DOHH2 (cell line): ENCODE data around the gene DPP3.

ENCODE experiments used
- H3F3A ChIP-seq: fragments of 200-600 bp; sonication (generic), shearing (Covaris generic); 2 replicates; pipeline ENCODE4 v1.6.0; 2016; ENCODE audit warnings: antibody characterized with exemption, mild to moderate bottlenecking; ENCODE audit not compliant: control insufficient read depth, insufficient read depth
- H3K27ac ChIP-seq: fragments of 200-600 bp; sonication (generic); 2 replicates; pipeline ENCODE4 v1.5.1; 2014; ENCODE audit warnings: low read depth, mild to moderate bottlenecking, low read length, moderate library complexity
- H3K27me3 ChIP-seq: fragments of 200-600 bp; sonication (generic); 2 replicates; pipeline ENCODE4 v1.6.1; 2014; ENCODE audit warnings: mild to moderate bottlenecking, low read length, mixed read lengths; ENCODE audit not compliant: control insufficient read depth
- H3K36me3 ChIP-seq: fragments of 200-600 bp; sonication (generic); 2 replicates; pipeline ENCODE4 v1.6.1; 2014; ENCODE audit warnings: mild to moderate bottlenecking, low read length, moderate library complexity, mixed read lengths; ENCODE audit not compliant: control insufficient read depth
- H3K4me1 ChIP-seq: fragments of 200-600 bp; sonication (generic); 2 replicates; pipeline ENCODE4 v1.6.1; 2014; ENCODE audit warnings: mild to moderate bottlenecking, low read length, mixed read lengths; ENCODE audit not compliant: control insufficient read depth
- H3K4me2 ChIP-seq: fragments of 200-600 bp; sonication (generic); 2 replicates; pipeline ENCODE4 v1.6.0; 2014; ENCODE audit warnings: mild to moderate bottlenecking, low read length, moderate library complexity
- H3K4me3 ChIP-seq: fragments of 200-600 bp; sonication (generic); 2 replicates; pipeline ENCODE4 v1.5.1; 2014; ENCODE audit warnings: mild to moderate bottlenecking, low read length, mixed read lengths
- H3K79me2 ChIP-seq: fragments of 200-600 bp; sonication (generic); 2 replicates; pipeline ENCODE4 v1.6.1; 2014; ENCODE audit warnings: mild to moderate bottlenecking, low read length, mixed read lengths; ENCODE audit not compliant: control insufficient read depth
- H3K9me2 ChIP-seq: fragments of 200-600 bp; sonication (generic); replicated peaks from 2 replicates; pipeline ENCODE4 v1.6.1; 2014; ENCODE audit warnings: mild to moderate bottlenecking, low read length, mixed read lengths; ENCODE audit not compliant: control insufficient read depth
- H3K9me3 ChIP-seq: fragments of 200-600 bp; sonication (generic); 2 replicates; pipeline ENCODE4 v1.6.1; 2014; ENCODE audit warnings: antibody characterized with exemption, low read length, mixed read lengths; ENCODE audit not compliant: control insufficient read depth, insufficient read depth
- H4K20me1 ChIP-seq: fragments of 200-600 bp; sonication (generic); 2 replicates; pipeline ENCODE4 v1.6.0; 2014; ENCODE audit warnings: low read depth, mild to moderate bottlenecking, antibody characterized with exemption, low read length, moderate library complexity; ENCODE audit not compliant: control insufficient read depth, insufficient read depth
- CTCF ChIP-seq: fragments of 200-600 bp; sonication (generic); IDR thresholded peaks from one replicate; pipeline ENCODE4 v1.5.1; 2014; ENCODE audit warnings: antibody characterized with exemption, mild to moderate bottlenecking, low read depth, low read length; ENCODE audit not compliant: poor library complexity, severe bottlenecking
- EZH2phosphoT487 ChIP-seq: fragments of 200-600 bp; sonication (generic); IDR thresholded peaks from 2 replicates; pipeline ENCODE4 v1.6.1; 2017; ENCODE audit warnings: borderline replicate concordance, mild to moderate bottlenecking, antibody characterized with exemption, low read length, moderate library complexity, mixed read lengths

Gene DPP3

GRCh38 chr11:66471142-66471541 is 9.1 kb upstream of the DPP3 start:
- H3K36me3 ChIP-seq: peaks cover 3% of the 10 kb centered on the region; the same call in 1 of the 2 replicates

GRCh38 chr11:66472054-66472453 is 8.2 kb upstream of the DPP3 start:
- no peaks in the 10 kb centered on the region for H3K9me3 ChIP-seq
- no peaks in the 10 kb centered on the region for H3K79me2 ChIP-seq
- H3K4me1 ChIP-seq: peaks cover 8% of the 10 kb centered on the region
- no peaks in the 10 kb centered on the region for H4K20me1 ChIP-seq
- TF ChIP-seq CTCF (no peak), EZH2phosphoT487 (no peak)
- H3K36me3 ChIP-seq: peaks cover 3% of the 10 kb centered on the region; the same call in 1 of the 2 replicates
- H3F3A ChIP-seq: no peaks in the 10 kb centered on the region
- no peaks in the 10 kb centered on the region for H3K27me3 ChIP-seq
- no peak overlapping the region for H3K4me2 ChIP-seq
- H3K4me3 ChIP-seq: no peak overlapping the region
- H3K9me2 ChIP-seq: no peaks in the 10 kb centered on the region
- no peak overlapping the region for H3K27ac ChIP-seq

More at GRCh38 chr11:66471142-66471541, 9.1 kb upstream of the DPP3 start:
- Histone ChIP-seq H3K79me2 (no peaks in the 10 kb centered on the region), H3K4me2 (no peak overlapping the region), H3K27me3 (no peaks in the 10 kb centered on the region), H3K4me1 (peaks cover 11% of the 10 kb centered on the region), H3K9me3 (no peaks in the 10 kb centered on the region), H3K27ac (no peak overlapping the region), H3K9me2 (no peaks in the 10 kb centered on the region), H4K20me1 (no peaks in the 10 kb centered on the region), H3K4me3 (no peak overlapping the region), H3F3A (no peaks in the 10 kb centered on the region)
- TF ChIP-seq EZH2phosphoT487: no peak
- TF ChIP-seq CTCF: no peak

- H4K20me1 ChIP-seq: no peaks in the 10 kb centered on the region
- no peak overlapping the region for H3K4me2 ChIP-seq
- H3K79me2 ChIP-seq: no peaks in the 10 kb centered on the region
These were observed 7.1 kb upstream of the DPP3 start for GRCh38 chr11:66473167-66473566.

More at GRCh38 chr11:66473167-66473566, 7.1 kb upstream of the DPP3 start:
- TF ChIP-seq CTCF: no peak
- no peak for TF ChIP-seq EZH2phosphoT487
- Histone ChIP-seq H3K4me3 (no peak overlapping the region), H3K9me3 (no peaks in the 10 kb centered on the region), H3K9me2 (no peaks in the 10 kb centered on the region), H3K27me3 (no peaks in the 10 kb centered on the region), H3F3A (no peaks in the 10 kb centered on the region), H3K27ac (no peak overlapping the region), H3K4me1 (no peaks in the 10 kb centered on the region), H3K36me3 (peaks cover 3% of the 10 kb centered on the region; the same call in 1 of the 2 replicates)
